Keratinocyte (primary cell): ENCODE measurements around the gene LYVE1. TPM values are rescaled to one million over a fixed set of nuclear protein-coding genes. Genes with fewer than 3 reads are reported as not detected.

Experiments
- DNase-seq: peaks from one replicate; pipeline ENCODE4 v3.0.0-alpha.2; 2011; ENCODE audit warnings: low read depth, missing footprints, low spot score
- FAIRE-seq: peaks from 2 replicates; lab custom pipeline; 2011; peaks lifted over from hg19 to GRCh38; lab: Jason Lieb, UNC
- H2AFZ ChIP-seq: 2 replicates; pipeline ENCODE4 v1.6.0; 2012; ENCODE audit warnings: low read length, control low read depth, inconsistent platforms; ENCODE audit not compliant: control insufficient read depth
- H3K27ac ChIP-seq: 2 replicates; pipeline ENCODE4 v1.5.1; 2011; ENCODE audit warnings: low read length; ENCODE audit not compliant: control insufficient read depth, insufficient read depth
- H3K27me3 ChIP-seq: 3 replicates; pipeline ENCODE4 v1.6.0; 2011; ENCODE audit warnings: low read length; ENCODE audit not compliant: control insufficient read depth, insufficient read depth; ENCODE audit errors: extremely low read depth
- H3K36me3 ChIP-seq, 2 experiments: 2 replicates in 1 of 2; 3 replicates in 1 of 2; pipeline ENCODE4 v1.5.1; 2011; ENCODE audit warnings: low read length in 2 of 2, mild to moderate bottlenecking in 1 of 2; ENCODE audit not compliant: control insufficient read depth in 2 of 2, insufficient read depth in 2 of 2; ENCODE audit errors: extremely low read depth in 1 of 2
- H3K4me1 ChIP-seq: 3 replicates; pipeline ENCODE4 v1.5.1; 2011; ENCODE audit warnings: low read length; ENCODE audit not compliant: control insufficient read depth, insufficient read depth; ENCODE audit errors: extremely low read depth
- H3K4me2 ChIP-seq: 3 replicates; pipeline ENCODE4 v1.6.0; 2011; ENCODE audit warnings: low read depth, low read length; ENCODE audit not compliant: control insufficient read depth, insufficient read depth; ENCODE audit errors: extremely low read depth
- H3K4me3 ChIP-seq, 3 experiments: fragments of 200-600 bp in 1 of 3; sonication (generic) in 1 of 3; 2 replicates in 2 of 3; 3 replicates in 1 of 3; pipeline ENCODE4 v1.5.1; 2011 to 2016; ENCODE audit warnings: low read length in 3 of 3, mild to moderate bottlenecking in 3 of 3, control low read depth in 2 of 3, inconsistent platforms in 1 of 3, low read depth in 1 of 3, mixed read lengths in 1 of 3, mixed run types in 1 of 3, moderate library complexity in 1 of 3; ENCODE audit not compliant: control insufficient read depth in 2 of 3, insufficient read depth in 2 of 3; ENCODE audit errors: extremely low read depth in 1 of 3
- H3K79me2 ChIP-seq: 2 replicates; pipeline ENCODE4 v1.6.0; 2012; ENCODE audit warnings: low read length; ENCODE audit not compliant: control insufficient read depth, insufficient read depth
- H3K9ac ChIP-seq: 3 replicates; pipeline ENCODE4 v1.6.0; 2011; ENCODE audit warnings: low read length; ENCODE audit not compliant: control insufficient read depth, insufficient read depth; ENCODE audit errors: extremely low read depth
- H3K9me1 ChIP-seq: 3 replicates; pipeline ENCODE4 v1.6.0; 2011; ENCODE audit warnings: low read length; ENCODE audit not compliant: control insufficient read depth, insufficient read depth; ENCODE audit errors: extremely low read depth
- H3K9me3 ChIP-seq: 2 replicates; pipeline ENCODE4 v1.5.1; 2012; ENCODE audit warnings: low read depth, low read length; ENCODE audit not compliant: control insufficient read depth
- H4K20me1 ChIP-seq: 3 replicates; pipeline ENCODE4 v1.6.0; 2011; ENCODE audit warnings: low read length; ENCODE audit not compliant: control insufficient read depth, insufficient read depth; ENCODE audit errors: extremely low read depth
- EZH2 ChIP-seq: IDR thresholded peaks from one replicate; pipeline ENCODE4 v1.6.1; 2012; ENCODE audit warnings: inconsistent platforms, mild to moderate bottlenecking, low read length, moderate library complexity
- dilution Hi-C: fragments of 300-500 bp; cut with MboI; formaldehyde crosslinking; loops from one replicate; pipeline ENCODE4 v1.7.0; 2020; ENCODE audit warnings: low sequenced_read_pairs; ENCODE audit not compliant: extremely low pct_ligation_motif_present
- polyA plus RNA-seq, 5 experiments: library from polyadenylated mRNA; depleted of rRNA in 3 of 5; stranded (reverse) in 3 of 5; stranded (forward) in 1 of 5; unstranded in 1 of 5; fragments of >200 nt; gene quantifications; 1 replicate in 1 of 5; 2 replicates in 3 of 5; 3 replicates in 1 of 5; pipeline versions ENCODE4 v1.2.1 to v1.2.3, GENCODE V29; 2011 to 2012; ENCODE audit warnings: missing spikeins in 2 of 5, low read depth in 1 of 5, low replicate concordance in 1 of 5
- TF ChIP-seq, protein P1 (sequence below), 3 experiments: IDR thresholded peaks in 1 of 3; conservative IDR thresholded peaks in 1 of 3; optimal IDR thresholded peaks in 1 of 3; 2 replicates in 2 of 3; 3 replicates in 1 of 3; pipeline versions ENCODE3 to v1.5.1; 2011; ENCODE audit warnings: low read length in 3 of 3, mild to moderate bottlenecking in 3 of 3, moderate library complexity in 2 of 3, control low read depth in 1 of 3, inconsistent platforms in 1 of 3; ENCODE audit not compliant: insufficient read depth in 2 of 3; ENCODE audit errors: extremely low read depth in 1 of 3

The LYVE1 gene
- polyA plus RNA-seq, 1 donor (not counting 4 experiments of a cell fraction or from before 2014, with no cell fraction given) = not detected

GRCh38 chr11:10551290-10551592, 17.2 kb downstream of the LYVE1 start:
- FAIRE-seq (no peak), DNase-seq (no peak)
- no peak overlapping the region for H3K27ac ChIP-seq
- H3K9ac ChIP-seq = no peak overlapping the region
- no peak for TF ChIP-seq EZH2
- TF ChIP-seq, protein P1, sequence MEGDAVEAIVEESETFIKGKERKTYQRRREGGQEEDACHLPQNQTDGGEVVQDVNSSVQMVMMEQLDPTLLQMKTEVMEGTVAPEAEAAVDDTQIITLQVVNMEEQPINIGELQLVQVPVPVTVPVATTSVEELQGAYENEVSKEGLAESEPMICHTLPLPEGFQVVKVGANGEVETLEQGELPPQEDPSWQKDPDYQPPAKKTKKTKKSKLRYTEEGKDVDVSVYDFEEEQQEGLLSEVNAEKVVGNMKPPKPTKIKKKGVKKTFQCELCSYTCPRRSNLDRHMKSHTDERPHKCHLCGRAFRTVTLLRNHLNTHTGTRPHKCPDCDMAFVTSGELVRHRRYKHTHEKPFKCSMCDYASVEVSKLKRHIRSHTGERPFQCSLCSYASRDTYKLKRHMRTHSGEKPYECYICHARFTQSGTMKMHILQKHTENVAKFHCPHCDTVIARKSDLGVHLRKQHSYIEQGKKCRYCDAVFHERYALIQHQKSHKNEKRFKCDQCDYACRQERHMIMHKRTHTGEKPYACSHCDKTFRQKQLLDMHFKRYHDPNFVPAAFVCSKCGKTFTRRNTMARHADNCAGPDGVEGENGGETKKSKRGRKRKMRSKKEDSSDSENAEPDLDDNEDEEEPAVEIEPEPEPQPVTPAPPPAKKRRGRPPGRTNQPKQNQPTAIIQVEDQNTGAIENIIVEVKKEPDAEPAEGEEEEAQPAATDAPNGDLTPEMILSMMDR (optimal IDR thresholded peaks at IDR 0.05 in 1 of 3, IDR thresholded peaks at IDR 0.05 in 1 of 3, conservative IDR thresholded peaks at IDR 0.05 in 1 of 3; ENCODE audit: extremely low read depth in 1 of 3, insufficient read depth in 2 of 3, low read length in 3 of 3) = no peak
- no peaks in the 10 kb centered on the region for H3K79me2 ChIP-seq
- no peaks in the 10 kb centered on the region for H3K9me3 ChIP-seq
- H3K9me1 ChIP-seq = no peaks in the 10 kb centered on the region
- no peak overlapping the region for H3K4me3 ChIP-seq
- H2AFZ ChIP-seq = no peak overlapping the region
- no peaks in the 10 kb centered on the region for H4K20me1 ChIP-seq
- no peaks in the 10 kb centered on the region for H3K36me3 ChIP-seq
- no peak overlapping the region for H3K4me2 ChIP-seq
- no peaks in the 10 kb centered on the region for H3K4me1 ChIP-seq
- no peaks in the 10 kb centered on the region for H3K27me3 ChIP-seq
- dilution Hi-C loops = no loop called here

GRCh38 chr11:10550503-10551289, 17.8 kb downstream of the LYVE1 start:
- Histone ChIP-seq H3K9me1 (no peaks in the 10 kb centered on the region), H3K79me2 (no peaks in the 10 kb centered on the region), H3K27ac (no peak overlapping the region), H3K4me3 (no peak overlapping the region), H3K36me3 (no peaks in the 10 kb centered on the region), H3K4me1 (no peaks in the 10 kb centered on the region), H3K9ac (no peak overlapping the region), H2AFZ (no peak overlapping the region), H3K4me2 (peak overlapping the region; percentile 22), H3K9me3 (no peaks in the 10 kb centered on the region), H4K20me1 (no peaks in the 10 kb centered on the region), H3K27me3 (no peaks in the 10 kb centered on the region)
- DNase-seq (no peak), FAIRE-seq (no peak)
- no peak for TF ChIP-seq EZH2
- TF ChIP-seq, protein P1 (optimal IDR thresholded peaks at IDR 0.05 in 1 of 3, IDR thresholded peaks at IDR 0.05 in 1 of 3, conservative IDR thresholded peaks at IDR 0.05 in 1 of 3; ENCODE audit: extremely low read depth in 1 of 3, insufficient read depth in 2 of 3, low read length in 3 of 3) = no peak
- dilution Hi-C loops = no loop called here
